Measurements from ENCODE around the gene SMIM7.

SMIM7 gene

DNA sequence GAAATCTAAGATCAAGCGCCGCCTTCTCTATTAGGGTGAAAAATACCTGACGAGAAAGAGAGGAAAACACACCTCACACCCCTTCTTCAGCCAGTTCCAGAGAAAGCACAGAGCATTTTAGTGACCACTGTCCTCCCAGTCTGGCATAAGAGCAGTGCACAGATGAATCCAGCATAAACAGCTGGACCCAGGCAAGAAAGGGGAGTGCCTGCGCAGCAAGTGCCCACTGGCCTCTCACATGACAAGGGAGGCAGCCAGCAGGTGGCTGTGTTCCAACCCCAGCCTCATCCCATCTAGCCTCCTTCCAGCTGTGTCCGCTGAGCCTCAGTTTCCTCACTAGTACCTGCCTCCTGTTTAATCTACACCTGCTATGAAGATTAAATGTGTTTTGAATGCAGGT is 39.9 kb downstream of the SMIM7 start:
- DNase-seq: no peak

DNA sequence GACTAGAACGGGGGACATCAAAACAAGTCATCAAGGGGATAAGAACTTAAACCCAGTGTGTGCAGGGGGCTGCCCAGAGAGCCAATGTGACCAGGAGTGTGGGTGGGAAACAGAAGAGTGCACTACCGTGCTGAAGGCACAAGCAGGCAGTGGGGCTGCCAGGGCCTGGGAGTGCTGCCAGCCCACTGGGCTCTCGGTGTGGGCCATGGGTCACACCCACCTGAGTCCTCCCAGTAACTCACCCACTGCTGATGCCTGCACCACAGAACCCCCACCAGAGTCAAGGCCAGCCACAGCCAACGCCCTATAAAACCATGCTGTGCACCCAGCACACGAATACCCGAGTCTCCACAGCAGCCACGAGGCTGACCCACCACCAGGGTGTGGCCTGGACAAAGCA is 40.5 kb downstream of the SMIM7 start:
- no peak for DNase-seq

DNA sequence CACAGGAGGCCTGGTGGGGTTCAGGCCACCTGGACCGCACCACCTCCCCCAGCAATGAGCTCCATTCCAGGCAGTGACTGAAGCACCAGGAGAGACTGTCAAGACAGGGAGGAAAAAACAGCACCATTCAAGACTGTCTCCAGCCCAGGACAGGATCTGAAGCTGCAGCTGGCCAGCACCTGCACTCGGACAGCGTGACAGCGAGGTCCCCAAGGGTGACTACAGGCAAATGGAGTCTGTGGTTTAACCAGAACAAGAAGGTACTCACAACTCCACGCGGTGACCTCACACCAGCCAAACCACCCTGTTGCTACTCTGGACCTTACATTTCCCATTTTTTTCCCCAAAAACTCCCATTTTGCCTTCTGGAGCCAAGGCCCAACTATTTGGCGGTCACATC is 41.7 kb downstream of the SMIM7 start:
- no peak for DNase-seq

DNA sequence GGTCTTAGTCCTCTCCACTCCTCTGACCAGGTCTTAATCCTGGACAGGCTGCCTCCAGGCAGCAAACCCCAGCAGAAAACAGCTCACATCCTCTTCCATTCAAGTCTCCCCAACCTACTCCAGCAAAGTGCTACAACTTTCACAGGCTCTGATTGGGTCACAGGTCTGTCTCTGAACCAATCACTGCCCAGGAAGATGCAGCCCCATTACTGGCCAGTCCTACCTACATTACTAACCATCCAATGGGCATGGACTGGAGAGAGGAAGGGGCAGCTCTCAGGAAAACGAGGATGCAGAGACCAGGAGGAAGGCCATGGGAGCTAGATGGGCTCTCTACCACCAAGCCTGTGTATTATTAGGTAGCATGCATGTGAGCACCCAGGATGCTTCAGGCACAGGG is 44.1 kb downstream of the SMIM7 start:
- no peak for DNase-seq

DNA sequence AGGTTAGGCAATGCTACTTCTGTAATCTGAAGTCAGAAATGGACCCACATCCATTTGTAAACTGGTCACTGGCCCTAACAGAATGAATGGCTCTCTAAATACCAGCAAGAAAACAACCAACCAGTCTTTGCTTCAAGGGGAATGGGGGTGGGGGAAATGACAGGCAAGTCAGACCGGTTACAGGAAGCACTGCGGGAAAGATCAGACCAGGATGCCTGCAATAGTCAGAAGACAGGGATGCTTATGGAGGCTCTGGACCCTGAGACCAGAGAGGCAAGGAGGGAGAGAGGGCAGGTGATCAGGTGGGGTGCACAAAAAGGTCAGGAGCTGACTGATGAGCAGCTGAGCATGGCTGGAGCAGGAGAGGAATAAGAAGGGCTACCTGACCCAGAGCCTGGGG is 45.0 kb downstream of the SMIM7 start:
- DNase-seq: no peak

DNA sequence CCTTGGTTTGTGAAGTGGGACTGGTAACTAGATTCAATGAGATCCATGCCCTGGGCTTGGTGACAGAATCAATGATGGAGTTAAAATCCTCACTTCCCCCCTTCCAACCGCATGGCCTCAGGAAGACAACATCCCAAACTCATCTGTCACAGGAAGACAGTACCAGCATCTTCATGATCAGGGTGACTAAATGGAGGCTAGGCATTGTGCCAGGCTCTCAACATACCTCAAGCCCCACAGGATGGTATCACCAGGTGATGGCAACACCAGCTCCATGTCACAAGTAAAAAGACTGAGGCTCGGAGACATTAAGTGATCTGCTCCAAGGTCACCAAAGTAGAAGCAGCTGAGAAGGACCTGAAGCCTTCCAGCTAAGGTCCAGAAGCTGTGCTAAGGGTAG is 46.1 kb downstream of the SMIM7 start:
- no peak for DNase-seq

DNA sequence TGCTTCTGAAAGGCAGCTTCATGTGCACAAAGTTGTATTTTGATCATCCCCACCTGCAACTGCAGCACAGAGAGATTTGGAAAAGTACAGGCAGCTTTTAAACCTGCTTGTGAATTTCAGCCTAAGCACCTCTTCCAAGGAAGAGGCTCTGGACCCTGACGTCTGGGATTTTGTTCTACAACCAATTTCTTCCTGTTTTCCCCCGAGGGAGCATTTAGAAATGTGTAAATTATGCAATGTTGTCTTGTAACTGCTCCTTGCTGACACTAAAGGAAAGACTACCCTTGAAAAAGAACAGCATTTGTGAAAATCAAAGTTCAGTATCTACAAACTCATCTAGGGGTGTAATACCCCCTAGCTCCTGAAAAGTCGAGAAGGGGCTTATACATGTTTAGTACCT is 47.3 kb downstream of the SMIM7 start:
- no peak for DNase-seq

DNA sequence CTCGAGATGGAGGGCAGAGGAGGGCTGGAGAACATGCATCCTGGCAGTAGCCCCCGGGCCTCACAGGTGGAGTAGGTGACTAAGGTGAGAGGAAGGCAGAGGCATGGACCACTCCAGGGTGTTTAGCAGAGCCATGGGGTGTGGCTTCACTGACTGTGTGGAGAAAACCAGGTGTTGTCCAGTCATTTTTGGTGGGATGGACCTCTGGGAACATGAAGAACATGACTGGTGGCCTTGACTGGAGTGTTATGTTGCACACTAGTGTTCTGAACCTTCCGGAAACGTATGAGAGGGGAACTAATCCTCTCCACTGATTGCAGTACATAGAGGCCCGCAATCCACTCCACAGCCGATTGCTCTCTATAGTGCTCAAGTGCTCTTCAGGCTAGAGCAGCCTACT is 48.8 kb downstream of the SMIM7 start:
- no peak for DNase-seq

DNA sequence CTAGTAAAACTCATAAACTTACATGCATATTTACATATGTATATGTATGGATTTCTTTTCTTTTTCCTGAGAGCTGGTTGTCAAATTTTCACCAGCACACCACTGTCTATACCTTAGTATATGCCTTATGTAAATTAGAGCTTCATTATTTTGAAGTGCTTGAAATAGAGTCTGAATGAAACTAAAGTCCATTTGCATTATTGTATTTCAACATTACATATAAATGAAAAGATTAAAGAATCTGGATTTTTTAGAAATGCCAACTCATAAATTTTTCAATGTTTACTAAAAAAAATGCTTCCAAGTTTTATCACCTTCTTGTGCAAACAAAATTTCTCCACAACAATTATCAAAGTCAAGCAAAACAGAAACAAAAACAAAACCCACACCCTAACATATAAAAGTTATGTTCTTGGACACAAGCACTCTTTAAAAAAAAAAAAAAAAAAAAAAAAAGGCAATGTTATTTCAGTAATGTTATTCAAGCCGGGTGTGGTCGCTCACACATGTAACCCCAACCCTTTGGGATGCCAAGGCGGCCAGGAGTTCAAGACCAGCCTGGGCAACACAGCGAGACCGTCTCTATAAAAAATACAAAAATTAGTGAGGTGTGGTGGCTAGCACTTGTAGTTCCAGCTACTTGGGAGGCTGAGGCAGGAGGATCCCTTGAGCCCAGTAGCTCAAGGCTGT is 50.3 kb downstream of the SMIM7 start:
- no peak for DNase-seq

DNA sequence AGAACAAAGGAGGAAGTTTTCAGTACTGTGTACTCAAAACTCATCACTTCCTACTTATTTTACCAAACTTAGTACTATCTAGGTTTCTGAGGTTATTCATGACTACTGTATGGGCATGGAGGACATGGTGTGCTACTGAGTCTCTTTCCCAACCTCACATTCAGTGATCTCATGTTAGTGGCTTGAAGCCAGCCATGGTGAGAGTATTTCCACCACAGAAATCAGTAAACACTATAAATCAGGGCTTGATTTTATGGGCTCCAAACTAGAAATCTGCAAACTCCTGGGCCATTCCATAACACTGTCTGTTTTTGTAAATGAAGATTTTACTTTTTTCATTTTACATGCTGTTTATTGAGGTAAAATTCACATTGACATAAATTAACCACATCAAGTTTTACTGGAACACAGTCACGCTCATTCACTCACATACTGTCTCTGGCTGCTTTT is 51.6 kb downstream of the SMIM7 start:
- no peak for DNase-seq

DNA sequence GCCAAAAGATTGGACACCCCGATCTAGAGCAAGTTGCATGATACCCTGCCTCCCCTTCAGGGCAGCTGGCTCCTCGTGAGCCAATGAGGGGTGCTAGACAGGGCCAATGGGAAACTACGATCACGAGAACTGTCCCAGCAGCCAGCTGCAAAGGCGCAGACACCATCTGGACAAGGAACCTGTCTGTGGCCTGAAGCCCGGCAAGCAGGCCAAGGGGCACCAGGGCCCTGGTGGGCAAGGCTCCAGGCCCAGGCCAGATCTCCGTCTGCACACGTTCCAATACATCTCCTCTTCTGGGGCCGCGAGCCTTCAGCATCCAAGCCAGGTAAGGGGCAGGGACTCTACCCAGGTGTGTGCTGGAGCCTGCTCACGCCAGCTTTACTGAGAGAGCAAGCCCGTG is 52.1 kb downstream of the SMIM7 start:
- DNase-seq: no peak

DNA sequence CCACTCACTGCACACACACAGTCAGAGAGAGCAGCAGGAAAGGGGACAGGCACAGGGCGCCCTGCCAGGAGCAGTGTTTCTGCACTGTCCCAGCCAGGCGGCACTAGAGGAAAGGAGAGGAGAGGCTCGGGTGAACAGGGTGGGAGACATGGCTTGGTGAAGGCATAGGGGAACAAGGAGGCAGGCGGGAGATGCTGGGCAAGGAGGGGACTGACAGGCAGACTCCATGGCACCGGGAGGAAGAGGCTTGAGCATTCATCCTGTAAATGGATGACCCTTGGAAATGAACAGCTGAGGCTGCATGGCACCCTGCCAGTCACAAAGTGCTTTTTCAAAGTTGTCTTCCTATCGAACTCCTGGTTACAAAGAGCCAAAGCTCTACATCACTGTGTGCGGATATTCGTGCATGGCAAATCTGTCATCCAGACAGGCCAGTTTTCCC is 54.4 kb downstream of the SMIM7 start:
- DNase-seq: no peak

DNA sequence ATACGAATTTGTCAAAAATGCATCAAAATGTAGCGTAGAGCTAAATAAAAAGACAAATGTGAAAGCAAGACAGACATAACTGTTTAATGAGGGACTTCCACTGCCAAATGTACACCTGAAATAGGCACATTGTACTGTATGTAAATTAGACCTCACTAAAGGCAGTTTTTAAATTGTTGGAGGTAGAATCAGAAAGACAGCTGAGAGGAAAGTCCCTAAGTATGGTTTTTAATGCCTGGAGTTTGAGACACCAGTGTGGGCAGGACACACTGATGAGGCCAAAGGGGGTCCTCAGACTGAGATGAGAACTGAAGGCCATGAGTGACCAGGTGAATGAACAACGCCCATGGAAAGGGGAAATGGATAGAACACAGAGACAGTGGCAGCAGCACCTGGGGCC is 54.8 kb downstream of the SMIM7 start:
- no peak for DNase-seq

DNA sequence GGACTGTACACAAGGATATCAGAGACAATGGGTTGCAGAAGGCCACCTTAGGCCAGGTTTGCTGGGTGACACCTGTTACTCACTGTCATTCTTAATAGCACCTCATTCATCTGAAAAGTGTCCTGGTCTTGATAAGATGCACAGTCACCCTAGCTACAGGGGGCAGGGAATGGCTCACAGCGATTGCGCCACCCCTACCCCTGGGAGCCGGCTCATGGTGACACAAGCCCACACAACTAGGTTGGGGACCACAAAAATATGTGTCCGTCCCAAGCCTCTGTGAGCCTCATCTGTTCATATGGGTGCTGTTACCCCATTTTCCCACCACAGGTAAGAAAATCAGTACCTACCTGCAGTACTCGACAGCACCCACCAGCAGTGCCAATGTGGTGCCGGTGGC is 55.3 kb downstream of the SMIM7 start:
- DNase-seq: no peak

DNA sequence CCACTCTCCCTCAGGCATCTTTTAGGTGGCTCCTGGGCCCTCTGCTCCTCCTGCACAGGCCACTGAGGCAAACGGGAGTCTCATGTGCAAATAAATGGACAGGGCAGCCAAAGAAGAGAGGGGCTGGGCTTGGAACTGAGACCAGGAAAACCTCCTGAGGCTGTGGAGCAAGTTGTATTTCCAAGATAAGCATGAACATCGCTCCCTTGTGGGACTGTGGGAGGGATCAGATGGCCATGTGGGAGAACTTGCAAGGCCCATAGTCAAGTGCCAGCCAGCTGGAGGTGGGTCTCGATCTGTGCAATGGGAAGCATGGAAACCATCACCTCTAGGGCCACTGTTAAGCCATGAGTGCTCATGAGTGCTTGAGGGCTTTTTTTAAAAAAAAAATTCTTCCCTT is 56.9 kb downstream of the SMIM7 start:
- no peak for DNase-seq

DNA sequence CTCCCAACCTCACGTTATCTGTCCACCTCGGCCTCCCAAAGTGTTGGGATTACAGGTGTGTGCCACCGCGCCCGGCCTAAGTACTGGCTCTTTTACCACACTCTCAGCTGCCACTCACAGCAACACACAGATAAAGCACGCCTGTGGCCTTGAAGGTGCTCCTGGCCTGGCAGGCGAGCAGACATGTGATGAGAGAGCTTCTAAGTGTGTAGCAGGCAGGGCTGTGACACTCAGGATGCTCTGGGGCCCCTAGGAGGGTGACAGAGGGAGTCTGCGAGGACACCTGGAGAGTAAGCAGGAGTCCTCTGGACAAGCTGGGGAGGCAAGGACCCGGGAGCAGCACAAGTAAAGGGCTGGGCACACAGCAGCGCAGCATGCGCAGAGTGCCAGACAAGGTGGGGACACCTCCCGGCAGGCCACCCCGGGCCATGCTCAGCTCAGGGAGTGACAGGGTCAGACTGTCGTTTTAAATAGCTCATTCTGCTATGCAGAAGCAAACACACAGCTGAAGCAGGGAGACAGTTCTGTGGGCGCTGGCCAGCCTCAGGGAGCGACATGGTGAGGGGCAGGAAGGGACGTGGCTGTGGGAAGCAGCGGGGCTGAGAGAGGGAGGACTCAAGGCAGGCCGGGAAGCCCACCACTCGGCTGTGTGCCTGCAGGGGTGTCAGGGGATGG is 58.4 kb downstream of the SMIM7 start:
- no peak for DNase-seq

DNA sequence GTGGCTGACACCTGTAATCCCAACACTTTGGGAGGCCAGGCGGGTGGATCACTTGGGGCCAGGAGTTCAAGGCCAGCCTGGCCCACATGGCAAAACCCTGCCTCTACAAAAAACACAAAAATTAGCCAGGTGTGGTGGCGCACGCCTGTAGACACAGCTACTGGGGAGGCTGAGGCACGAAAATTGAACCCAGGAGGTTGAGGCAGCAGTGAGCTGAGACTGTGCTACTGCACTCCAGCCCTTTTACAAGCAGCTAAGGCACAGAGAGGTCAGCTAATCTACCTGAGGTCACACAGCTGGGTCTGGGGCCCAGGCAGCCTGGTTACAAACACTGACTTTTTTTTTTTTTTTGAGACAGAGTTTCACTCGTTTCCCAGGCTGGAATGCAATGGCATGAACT is 59.1 kb downstream of the SMIM7 start:
- no peak for DNase-seq

DNA sequence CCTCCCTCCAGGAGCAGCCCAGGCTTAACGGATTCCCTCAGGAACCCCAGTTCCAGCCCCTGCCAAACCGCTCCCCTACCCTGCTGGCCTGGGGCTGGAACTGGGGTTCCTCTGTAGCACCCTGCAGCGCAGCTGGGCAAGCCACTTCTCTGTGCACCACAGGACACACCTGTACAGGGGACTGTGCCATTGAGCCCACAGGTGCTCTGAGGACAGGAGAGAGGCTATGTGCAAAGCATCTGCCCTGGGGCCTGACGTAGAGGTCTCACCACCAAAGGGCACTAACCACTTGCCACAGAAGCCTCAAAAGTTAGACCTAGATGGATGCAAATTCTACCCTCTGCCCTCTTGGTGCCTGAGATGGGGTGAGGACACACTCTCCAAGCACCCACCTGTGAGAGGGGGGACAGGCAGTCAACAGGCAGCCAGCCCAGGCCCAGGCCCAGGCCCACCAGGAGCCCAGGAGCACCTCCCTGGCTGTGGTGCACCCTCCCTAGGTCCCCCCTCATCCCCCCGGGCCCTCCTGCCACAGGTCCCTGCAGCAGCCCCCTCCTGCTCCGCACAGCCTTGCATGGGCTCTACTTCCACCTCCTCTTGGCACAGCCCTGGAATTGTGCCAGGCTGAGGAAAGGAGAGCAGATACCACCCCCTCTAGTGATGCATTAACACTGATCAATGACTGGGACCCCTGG is 60.1 kb downstream of the SMIM7 start:
- no peak for DNase-seq

DNA sequence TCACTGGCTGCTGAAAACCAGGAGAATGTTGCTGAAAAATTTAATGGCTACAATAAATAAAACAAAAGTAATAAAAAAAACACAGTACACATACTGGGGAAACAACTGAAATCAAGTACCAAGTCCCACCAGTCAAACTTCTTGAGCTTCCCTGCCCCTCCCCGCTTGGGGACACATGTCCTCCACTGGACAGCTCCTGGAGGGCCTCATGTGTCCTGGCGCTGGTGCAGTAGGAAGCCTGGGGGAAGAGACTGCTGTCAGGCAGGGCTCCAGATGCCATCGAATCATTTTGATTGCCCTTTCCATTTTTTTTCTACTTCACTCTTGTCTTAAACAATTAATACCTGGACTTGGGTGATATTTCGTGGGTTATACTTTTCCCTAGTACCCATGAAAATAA is 61.1 kb downstream of the SMIM7 start:
- DNase-seq: no peak

DNA sequence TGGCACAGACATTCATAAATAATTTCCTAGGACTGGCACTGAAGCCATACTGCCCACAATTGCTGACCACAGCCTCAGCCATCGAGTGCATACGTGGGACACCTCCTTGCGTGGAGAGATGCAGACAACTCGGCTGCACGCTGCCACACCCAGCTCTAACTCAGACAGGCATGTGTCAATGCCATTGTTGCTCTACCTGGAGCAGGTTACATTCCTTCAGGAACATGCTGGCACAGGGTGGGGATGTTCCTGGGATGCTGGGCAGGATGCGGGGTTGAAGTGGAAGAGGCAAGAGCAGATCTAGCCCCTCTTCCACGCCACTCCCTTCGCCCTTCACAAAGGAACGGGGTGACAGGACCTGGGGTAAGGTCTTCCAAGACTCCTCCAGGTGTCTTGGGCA is 63.5 kb downstream of the SMIM7 start:
- DNase-seq: no peak

Data from CD4-positive, alpha-beta T cell treated with Interleukin-12 subunit alpha and Interleukin-12 subunit beta, for 1 hour (primary cell).